Measurements from ENCODE around the gene ACR. TPM values are rescaled to one million over a fixed set of nuclear protein-coding genes. Genes with fewer than 3 reads are reported as not detected.

Gene ACR
- total RNA-seq, 1 experiment from 2014 or later = not detected

DNA sequence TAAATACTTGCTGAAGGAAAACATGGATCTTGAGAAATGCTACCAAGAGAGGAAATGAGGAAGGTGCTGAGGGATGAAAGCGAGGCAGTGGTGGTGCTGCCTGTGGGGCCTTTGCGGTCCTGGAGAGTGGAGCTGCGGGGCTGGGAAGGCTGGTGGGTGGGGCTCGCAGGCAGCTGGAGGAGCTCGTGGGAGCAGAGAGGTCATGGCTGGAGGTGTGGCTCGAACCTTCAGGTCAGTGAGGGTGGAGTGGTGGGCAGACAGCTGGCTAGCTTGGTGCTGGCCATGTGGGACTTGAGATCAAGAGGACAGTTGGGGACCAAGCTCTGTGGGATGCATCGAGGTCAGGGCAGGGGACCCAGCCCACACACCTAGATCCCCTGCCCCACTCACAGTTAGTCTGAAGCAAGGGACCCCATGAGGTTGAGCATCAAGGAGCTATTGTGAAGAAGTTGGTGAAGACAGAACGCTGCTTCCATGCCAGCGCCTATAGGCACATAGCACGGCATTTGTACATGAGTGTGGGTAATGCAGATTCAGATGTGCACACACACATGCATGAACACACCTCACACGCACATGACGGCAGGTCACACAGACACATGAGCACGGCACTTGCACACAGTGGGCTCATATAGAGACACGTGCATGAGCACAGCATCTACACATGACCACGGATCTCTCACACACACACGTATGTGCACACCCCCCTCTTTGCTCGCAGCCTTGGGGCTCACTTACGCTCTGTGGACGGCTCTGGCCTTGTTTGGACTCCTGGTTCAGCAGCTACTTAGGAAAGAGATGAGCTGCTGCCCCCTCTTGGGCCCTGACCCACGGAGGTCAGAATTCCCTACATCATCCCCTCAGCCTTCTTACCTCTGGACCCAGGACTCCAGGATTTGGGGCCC, 34.9 kb upstream of the ACR start:
- no peak for DNase-seq (ENCODE audit: low read depth)

DNA sequence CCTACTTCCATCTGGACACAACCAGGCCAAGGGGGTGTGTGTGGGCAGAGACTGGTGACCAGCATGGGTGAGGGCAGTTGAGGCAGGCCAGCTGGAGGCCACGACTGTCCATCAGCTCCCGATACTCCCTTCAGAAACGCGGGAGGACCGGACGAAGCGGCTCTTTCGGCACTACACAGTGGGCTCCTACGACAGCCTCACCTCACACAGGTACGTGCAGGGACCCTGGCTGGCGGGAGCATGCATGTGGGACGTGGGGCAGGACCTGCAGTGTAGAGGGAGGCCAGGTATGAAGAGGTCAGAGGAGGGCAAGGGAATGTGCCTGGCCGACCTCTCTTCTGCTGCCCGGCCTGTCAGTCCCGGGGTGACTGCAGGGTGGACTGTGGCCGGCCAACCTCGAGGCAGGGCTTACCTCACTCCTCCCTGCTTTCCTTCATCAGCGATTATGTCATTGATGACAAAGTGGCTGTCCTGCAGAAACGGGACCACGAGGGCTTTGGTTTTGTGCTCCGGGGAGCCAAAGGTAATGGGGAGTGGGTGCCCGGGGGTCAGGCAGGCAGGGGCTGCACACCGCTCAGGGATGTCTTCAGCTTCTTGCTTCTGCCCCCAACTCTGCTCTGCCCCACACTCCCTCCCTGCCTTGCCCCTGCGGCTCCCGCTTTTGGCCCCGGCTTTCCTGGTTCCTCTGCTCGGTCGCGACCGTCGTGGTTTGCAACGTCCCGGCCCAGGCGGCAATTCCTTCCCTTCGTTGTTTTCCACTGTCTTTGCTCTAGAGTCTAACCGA, 34.1 kb upstream of the ACR start:
- DNase-seq (ENCODE audit: low read depth) = no peak

DNA sequence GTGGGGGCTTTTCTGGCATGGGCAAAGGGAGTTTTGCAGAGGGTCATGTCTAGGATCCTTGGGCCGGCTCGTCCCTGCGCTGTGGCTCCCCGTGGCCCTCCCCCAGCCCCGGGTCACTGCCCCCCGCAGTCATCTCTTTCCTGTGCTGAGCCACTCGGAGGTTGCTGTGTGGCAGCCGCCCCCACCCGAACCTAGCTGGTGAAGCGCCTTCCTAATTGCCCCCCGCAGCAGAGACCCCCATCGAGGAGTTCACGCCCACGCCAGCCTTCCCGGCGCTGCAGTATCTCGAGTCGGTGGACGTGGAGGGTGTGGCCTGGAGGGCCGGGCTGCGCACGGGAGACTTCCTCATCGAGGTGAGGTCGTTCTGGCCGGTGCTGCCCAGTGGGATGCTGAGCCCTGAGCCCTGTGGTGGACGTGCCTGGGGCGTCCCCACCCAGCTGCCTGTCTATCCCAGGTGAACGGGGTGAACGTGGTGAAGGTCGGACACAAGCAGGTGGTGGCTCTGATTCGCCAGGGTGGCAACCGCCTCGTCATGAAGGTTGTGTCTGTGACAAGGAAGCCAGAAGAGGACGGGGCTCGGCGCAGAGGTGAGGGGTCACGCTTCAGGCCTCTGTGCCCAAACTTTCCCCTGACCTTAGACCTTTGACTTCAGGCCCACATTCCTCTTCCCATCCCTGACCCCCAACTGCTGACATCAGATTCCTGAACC, 33.3 kb upstream of the ACR start:
- DNase-seq (ENCODE audit: low read depth) = no peak

DNA sequence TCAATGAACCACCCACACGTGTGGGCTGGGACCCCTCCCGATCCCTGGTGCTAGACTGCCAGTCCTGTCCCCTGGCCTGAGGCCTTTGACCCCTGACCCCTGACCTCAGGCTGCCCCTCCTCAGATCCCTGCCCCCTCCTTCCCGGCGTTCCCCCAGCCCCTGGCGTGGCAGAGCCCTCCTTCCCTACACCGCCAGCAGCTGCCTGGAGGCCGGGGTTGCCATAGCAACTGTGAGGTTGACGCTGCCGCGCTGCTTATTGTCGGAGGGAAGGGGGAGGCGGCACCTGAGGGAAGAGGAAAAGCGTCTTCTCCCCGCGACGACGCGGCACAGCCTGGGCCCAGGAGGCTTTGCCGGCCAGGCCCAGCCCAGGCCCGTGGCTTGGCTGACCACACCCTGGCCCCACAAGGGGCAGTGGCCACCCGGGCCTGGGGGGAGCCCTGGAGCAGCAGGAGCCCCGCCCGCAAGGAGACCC, 32.7 kb upstream of the ACR start:
- DNase-seq (ENCODE audit: low read depth) = no peak

DNA sequence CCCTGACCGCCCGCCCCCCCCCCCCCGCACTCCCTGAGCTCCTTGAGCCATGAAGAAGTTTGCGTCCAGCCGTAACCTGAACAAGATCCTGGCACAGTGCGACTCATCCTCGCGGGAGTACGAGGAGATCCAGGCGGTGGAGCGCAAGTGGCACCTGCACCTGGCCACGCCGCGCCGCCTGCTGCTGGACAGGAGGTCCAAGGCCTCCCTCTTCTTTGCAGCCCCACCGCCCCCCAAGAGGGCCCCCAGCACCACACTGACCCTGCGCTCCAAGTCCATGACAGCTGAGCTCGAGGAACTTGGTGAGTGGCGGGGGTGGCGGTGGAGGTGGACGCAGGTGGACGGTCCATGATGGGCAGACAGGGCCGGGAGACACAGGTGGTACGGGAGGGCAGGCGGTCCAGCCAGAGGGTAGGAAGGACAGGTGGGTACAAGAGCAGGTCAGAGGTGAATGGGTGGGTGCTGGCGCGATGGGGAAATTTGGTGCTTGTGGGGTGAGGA, 32.1 kb upstream of the ACR start:
- no peak for DNase-seq (ENCODE audit: low read depth)

DNA sequence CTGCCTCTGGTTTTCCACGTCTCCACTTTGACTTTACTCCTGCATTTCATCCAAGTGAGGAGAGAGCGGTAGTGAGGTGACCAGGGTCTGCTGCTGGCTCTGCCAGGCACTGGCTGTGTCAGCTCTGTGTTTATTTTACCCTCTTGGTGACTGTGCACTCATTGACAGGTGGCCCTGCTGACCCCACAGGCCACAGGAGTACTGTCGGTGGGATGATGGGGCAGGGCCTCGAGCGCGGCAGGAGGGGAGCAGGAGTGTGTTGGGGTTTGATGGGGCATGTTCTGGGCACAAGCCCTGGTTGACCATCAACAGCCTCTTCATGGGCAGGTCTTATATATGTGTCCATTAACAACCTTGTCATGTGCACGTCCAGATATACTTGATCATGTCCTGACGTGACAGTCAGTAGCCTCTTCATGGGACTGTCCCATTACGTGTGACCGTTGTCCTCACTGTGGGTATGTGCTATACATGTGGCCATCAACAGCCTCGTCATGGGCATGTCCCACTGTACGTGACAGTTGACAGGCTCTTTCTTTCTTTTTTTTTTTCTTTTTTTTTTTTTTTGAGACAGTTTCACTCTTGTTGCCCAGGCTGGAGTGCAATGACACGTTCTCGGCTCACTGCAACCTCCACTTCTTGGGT, 31.4 kb upstream of the ACR start:
- no peak for DNase-seq (ENCODE audit: low read depth)

DNA sequence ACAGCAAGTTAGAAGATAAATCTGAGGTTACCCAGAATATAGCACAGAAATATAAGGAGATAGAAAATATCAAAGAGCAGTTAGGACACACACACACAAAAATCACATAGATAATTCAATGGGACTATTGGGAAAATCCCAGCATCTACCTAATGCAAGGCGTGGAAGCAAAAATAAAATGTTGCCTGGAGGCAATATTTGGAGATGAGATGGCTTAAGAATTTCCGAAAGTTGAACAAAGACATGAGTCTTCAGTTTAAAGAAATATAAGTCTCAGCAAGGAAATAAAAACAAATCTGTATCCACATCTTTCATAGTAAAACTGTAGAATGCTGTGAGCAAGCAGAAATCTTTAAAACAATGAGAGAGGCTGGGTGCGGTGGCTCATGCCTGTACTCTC, 29.5 kb upstream of the ACR start:
- DNase-seq (ENCODE audit: low read depth) = no peak

DNA sequence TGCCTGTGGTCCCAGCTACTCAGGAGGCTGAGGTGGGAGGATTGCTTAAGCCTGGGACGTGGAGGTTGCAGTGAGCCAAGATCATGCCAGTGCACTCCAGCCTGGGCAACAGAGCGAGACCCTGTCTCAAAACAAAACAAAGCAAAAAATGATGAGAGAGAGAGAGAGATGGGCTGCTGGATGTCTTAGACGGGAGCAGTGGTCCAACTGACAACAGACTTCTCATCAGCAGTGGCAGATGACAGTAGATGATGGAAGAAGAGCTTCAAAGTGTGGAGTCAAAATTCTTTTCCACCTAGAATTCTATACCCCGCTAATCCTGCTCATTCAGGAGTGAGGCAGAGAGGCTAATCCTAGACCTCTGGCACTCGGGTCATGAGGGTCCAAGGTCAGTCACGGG, 29.0 kb upstream of the ACR start:
- no peak for DNase-seq (ENCODE audit: low read depth)

DNA sequence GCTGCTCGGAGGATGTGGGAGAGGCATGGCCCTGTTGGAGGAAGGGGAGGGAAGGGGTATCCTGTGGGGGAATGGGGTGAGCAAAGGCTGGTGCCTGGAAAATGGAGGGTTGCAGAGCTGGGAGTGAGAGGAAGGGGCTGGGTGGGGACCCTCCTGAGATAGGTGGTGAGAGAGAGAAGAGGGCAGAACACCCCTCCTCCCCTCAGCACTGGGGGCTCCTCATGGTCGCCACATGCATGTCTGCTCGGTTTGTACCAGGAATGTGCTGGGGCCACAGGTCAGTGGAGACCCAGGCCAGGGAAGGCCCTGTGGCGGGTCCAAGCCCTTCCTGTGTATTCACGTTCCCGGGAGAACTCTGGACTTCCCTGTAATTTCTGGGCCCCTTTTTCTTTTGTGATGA, 27.8 kb upstream of the ACR start:
- DNase-seq (ENCODE audit: low read depth) = no peak

DNA sequence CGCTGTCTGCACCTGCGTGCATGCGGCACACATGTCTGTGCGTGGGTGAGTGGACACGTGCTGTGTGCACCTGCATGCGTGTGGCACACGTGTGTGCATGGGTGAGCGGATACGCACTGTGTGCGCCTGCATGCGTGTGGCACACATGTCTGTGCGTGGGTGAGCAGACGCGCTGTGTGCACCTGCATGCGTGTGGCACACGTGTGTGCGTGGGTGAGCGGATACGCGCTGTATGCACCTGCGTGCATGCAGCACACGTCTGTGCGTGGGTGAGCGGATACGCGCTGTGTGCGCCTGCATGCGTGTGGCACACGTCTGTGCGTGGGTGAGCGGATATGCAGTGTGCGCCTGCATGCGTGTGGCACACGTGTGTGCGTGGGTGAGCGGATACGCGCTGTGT, 27.1 kb upstream of the ACR start:
- no peak for DNase-seq (ENCODE audit: low read depth)

DNA sequence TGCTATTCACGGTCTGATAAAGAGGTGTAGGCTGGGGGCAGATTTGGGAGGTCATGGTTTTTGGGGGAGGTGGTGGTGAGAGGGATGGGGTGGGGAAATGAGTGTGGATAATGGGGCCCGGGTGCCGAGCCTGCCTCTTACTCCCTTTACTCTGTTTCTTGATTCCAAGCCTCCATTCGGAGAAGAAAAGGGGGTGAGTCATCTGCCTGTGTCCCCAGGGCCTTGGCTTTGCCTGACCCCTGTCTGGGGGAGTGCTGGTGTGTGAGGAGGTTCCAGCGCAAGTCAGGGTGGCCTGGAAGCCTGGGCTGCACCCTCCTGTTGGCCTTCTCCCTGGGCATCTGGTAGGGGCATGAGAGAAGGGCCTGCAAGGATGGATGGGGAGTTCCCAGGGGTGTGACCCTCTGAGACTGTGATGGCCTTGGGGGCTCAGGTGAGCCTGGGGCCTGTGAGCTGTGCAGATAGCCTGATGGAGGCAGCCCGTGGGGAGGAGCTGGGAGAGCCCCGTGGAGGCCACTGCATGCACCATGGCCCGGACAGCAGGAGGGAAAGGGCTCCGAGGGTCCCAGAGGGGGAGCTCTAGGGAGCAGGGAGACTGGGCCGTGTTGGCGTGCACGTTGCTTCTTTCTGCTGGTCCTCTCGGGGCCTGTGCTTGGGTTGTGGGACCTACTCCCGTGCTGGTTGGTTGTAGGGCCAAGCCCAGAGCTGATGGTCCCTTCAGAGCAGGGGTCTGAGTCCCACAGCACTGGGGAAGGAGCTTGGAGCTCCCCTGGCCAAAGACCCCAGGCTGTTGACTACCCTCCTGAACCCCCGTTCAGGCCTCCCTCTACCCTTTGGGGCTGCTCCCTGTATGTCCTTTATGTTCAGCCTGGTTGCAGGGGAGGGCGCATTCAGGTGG, 26.3 kb upstream of the ACR start:
- DNase-seq (ENCODE audit: low read depth) = no peak

DNA sequence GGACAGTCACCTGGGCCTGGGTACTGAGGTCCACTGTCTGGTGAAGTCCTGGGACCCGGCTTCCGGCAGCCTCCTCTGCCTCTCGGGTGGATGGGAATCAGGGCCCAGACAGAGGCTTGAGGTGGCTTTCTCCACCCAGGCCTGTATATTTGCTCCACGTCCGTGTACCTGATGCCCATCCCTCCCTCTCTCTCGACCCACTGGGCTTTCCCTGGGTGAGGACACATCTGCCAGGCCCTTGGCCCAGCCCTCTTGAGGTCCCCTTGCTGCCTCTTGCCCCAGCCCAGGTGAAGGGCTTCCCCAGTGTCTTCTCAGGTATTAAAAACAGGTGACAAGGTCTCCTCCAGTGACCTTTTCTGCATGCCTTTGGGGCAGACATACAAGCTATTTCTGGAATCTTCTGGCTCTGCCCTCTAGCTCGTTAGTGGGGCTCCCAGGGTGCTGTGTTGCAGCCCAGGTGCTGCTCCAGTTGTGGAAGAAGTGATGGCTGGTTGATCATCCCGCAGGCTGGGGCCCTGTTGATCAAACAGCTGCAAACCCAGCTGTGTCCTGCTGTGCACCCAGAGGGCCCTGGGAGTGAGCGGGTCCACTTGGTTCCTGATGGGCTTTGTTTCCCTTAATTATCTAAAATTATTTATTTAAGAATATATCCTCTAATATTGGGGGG, 25.5 kb upstream of the ACR start:
- DNase-seq (ENCODE audit: low read depth) = no peak

DNA sequence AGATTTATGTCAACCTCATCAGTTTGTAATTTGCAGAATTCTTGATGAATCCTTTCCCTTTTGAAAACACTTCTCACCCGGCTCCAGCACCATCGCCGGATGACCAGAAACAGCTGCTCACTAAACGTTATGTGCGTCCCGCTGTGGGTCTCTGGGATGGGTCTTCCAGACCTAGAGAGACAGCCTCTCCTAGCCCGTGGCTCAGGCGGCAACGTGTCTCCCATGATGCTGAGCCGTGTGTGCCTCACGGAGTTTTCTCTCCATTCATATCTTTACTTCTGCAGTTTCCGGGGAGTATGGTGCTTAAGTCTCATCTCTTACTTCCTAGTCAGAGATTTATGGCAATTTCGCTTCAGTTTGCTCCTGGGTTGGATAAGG, 25.0 kb upstream of the ACR start:
- DNase-seq (ENCODE audit: low read depth) = no peak

DNA sequence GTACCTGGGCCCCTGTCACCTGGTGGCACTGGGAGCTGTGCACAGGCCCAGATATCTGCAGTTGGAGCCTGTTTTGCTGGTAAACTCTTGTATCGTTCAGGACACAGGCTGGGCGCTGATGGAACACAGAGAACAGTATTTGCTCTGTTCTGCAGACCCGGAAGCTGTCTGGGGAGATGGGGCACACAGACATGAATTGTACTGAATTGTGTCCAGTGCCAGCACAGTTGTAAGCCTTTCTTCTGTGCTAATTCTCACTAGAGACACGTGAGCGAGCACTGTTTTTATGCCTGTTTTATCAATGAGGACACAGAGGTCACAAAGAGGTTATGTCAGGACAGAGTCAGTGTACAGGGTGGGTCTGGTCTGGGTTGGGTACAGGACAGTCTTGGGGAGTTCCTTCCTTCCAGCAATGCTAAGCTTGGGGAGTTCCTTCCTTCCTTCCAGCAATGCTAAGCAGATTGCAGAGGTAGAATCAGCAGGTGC, 24.4 kb upstream of the ACR start:
- DNase-seq (ENCODE audit: low read depth) = no peak

DNA sequence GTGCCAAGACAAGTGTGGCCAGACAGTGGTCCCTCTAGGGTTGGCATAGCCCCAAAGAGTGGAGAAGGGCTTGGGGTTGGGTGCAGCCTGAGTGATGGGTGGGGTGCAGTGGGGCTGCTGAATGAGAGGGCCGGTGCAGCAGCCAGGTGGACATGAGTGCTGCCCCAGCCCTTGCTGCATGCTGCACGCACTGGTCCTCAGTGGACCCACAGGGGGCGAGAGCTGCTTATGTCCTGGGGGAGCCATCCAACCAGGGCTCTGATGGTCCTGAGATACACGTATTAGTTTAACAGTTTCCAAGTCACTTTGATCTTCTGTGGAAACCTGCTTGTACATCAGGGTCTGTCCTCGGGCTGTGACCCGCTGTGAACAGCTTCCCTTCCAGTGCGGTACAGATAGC, 23.9 kb upstream of the ACR start:
- DNase-seq (ENCODE audit: low read depth) = no peak

DNA sequence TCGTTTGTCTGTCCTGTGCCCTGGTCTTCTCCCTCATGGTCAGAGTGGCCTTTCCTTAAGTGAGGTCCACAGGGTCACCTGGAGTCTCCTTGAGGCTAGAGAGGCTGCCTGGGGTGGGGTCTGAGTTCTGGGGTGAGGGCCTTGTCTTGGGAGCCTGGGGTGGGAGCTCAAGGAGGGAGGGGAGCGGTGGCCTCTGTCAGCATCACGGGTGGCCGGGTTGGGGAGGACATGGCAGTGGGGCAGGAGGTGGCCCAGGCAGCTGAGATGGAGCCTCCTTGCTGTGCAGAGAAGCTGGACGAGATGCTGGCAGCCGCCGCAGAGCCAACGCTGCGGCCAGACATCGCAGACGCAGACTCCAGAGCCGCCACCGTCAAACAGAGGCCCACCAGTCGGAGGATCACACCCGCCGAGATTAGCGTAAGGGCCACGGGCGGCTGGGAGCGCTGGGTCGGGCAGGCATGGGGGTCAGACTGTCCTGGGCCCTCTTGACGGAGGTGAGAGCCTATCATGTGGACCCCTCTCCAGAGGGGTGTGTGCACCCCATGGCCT, 23.3 kb upstream of the ACR start:
- DNase-seq (ENCODE audit: low read depth) = no peak

DNA sequence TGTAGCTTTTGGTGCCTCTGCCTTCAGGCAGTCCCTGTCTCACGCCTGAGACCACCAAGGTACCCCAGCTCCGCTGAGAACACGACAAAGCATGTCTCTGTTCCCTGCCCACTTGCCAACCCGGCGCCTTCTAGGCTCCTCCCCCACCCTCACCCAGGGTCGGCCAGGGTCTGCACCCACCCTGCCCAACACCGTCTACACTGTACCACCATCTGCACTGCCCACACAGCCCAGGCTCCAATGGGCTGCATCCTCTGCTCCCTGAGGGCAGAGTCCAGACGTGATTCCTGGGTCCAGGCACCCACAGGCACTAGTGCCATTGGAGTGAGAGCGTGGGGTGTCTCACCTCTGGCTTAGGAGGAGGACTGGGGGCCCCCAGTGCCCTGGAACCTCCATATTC, 22.8 kb upstream of the ACR start:
- no peak for DNase-seq (ENCODE audit: low read depth)

DNA sequence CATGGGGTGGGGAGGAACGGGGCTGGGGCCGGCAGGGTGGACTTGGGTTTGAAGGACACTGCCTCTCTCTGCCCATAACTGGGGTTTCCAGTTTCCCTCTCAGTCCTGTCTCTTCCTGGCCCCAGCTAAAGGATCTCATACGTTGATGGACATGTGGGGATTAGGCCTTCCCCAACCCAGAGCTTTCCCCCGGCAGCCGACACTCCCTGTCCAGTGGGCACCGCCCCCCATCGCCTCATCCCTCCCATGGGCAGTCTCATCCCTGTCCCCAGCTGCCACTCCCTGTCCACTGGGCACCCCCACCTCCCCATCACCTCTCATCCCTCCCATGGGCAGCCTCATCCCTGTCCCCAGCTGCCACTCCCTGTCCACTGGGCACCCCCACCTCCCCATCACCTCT, 22.2 kb upstream of the ACR start:
- DNase-seq (ENCODE audit: low read depth) = no peak
